SH-SY5Y (cell line): Measurements from ENCODE around the gene CPNE4.

Experiments used
- GATA2 ChIP-seq: IDR thresholded peaks from 2 replicates; pipeline ENCODE4 v1.6.1; 2011; ENCODE audit warnings: mild to moderate bottlenecking, low read depth, low read length
- GATA3 ChIP-seq: IDR thresholded peaks from 2 replicates; pipeline ENCODE4 v1.6.1; 2011; ENCODE audit warnings: low read depth, mild to moderate bottlenecking, low read length, moderate library complexity

GRCh38 chr3:131900891-131901290 is 133.9 kb downstream of the CPNE4 start:
- TF ChIP-seq GATA2, result no peak
- no peak for TF ChIP-seq GATA3
